Measurements from ENCODE around the gene CTIF.

- TF ChIP-seq CTCF (IDR thresholded peaks at IDR 0.05 in 8 of 11, conservative IDR thresholded peaks at IDR 0.05 in 3 of 11) (no peak), POLR2AphosphoS5 (IDR thresholded peaks at IDR 0.05) (no peak), POLR2A (IDR thresholded peaks at IDR 0.05) (no peak)
These were observed 88.4 kb downstream of the CTIF start for GRCh38 chr18:48627216-48627615.
